Islet precursor cell (in vitro differentiated cells): ENCODE results near the gene LENEP.
A peak's percentile ranks its signal among the peaks of the same experiment; 100 is the strongest.

Experiments
- DNase-seq: peaks from one replicate; pipeline ENCODE4 v3.0.0-alpha.2; 2018

The LENEP gene

GRCh38 chr1:154993572-154994268, at the start of gene LENEP:
TSS of gene LENEP (plus strand) at chr1:154993586. CDS start at chr1:154993608, 22 bp downstream.
- DNase-seq, result no peak

GRCh38 chr1:154943649-154944400, 49.6 kb upstream of the LENEP start:
- DNase-seq, result no peak

- no peak for DNase-seq
These were observed 48.8 kb upstream of the LENEP start for GRCh38 chr1:154944401-154945159.

- no peak for DNase-seq
These were observed 48.0 kb upstream of the LENEP start for GRCh38 chr1:154945160-154945961.

GRCh38 chr1:154945962-154946850, 47.2 kb upstream of the LENEP start:
- DNase-seq, result no peak

GRCh38 chr1:154948079-154948478, 45.3 kb upstream of the LENEP start:
- no peak for DNase-seq

- DNase-seq, result no peak
These were observed 41.3 kb upstream of the LENEP start for GRCh38 chr1:154951901-154952657.

- no peak for DNase-seq
These were observed 40.7 kb upstream of the LENEP start for GRCh38 chr1:154952664-154953063.

- no peak for DNase-seq
These were observed 39.8 kb upstream of the LENEP start for GRCh38 chr1:154953611-154954038.

GRCh38 chr1:154954541-154954940, 38.8 kb upstream of the LENEP start:
- no peak for DNase-seq

GRCh38 chr1:154955039-154955717, 38.2 kb upstream of the LENEP start:
- peak; percentile 72 for DNase-seq

- peak; percentile 96 for DNase-seq
These were observed 37.5 kb upstream of the LENEP start, which contains the start of gene PBXIP1 for GRCh38 chr1:154955718-154956543. TSS of gene PBXIP1 (minus strand) at chr1:154956099. CDS start at chr1:154953721, 2,378 bp downstream.

GRCh38 chr1:154956544-154956941, 36.8 kb upstream of the LENEP start:
- no peak for DNase-seq

GRCh38 chr1:154957091-154957657, 36.2 kb upstream of the LENEP start:
- no peak for DNase-seq

GRCh38 chr1:154958036-154958435, 35.4 kb upstream of the LENEP start:
- DNase-seq, result no peak

GRCh38 chr1:154958681-154959425, 34.5 kb upstream of the LENEP start:
- no peak for DNase-seq

- no peak for DNase-seq
These were observed 34.0 kb upstream of the LENEP start for GRCh38 chr1:154959426-154959780.
